GM19099 (cell line): Measurements from ENCODE around the gene PHTF1.

Experiments used
- POLR2A ChIP-seq: IDR thresholded peaks from 3 replicates; pipeline ENCODE4 v1.6.1; 2011; ENCODE audit warnings: low read depth; ENCODE audit not compliant: insufficient read length; ENCODE audit errors: extremely low read depth

The PHTF1 gene

DNA sequence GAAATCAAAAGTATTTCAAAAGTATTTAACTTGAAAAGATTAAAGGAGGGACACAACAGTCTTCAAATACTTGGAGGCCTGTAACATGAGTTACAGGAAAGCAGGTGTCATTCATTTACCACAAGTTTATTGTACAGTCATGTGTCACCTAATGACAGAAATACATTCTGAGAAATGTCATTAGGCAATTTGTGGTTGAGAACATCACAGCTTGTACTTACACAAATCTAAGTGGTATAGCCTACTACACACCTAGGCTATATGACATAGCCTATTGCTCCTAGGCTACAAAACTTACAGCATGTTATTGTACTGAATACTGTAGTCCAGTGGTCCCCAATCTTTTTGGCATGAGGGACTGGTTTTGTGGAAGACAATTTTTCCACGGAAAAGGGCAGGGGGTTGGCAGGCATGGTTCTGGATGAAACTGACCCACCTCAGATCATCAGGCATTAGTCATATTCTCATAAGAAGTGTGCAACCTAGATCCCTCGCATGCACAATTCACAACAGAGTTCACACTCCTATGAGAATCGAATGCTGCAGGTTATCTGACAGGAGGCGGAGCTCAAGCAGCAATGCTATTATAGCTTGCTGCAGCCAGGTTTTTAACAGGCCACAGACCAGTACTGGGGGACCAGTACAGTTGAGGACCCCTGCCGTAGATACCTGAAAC, 25.0 kb upstream of the PHTF1 start:
- TF ChIP-seq POLR2A: no peak

- no peak for TF ChIP-seq POLR2A
Observed at GRCh38 chr1:113783254-113784103, 24.2 kb upstream of the PHTF1 start.

- TF ChIP-seq POLR2A: no peak
Observed at GRCh38 chr1:113782406-113782805, 23.1 kb upstream of the PHTF1 start.

GRCh38 chr1:113780374-113781146, 21.3 kb upstream of the PHTF1 start:
- no peak for TF ChIP-seq POLR2A

GRCh38 chr1:113779542-113779941, 20.3 kb upstream of the PHTF1 start:
- no peak for TF ChIP-seq POLR2A

DNA sequence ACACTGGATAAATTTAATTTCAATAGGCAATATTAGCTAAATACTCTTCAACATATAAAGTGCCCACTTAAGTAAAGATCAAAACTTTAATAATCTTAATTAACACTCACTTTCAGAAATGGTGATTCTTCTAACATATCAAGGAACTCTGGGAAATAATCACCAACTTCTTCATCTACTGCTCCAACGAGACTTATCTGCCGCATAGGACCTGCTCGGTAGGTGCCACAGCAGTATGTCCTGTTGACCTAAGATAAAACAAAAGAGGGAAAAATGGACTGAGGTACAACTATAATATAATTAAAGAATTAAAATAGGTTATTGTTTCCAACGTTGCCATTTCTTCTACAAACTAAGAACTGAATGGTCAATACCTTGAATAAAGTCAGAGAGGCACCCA, 18.3 kb upstream of the PHTF1 start:
- no peak for TF ChIP-seq POLR2A

DNA sequence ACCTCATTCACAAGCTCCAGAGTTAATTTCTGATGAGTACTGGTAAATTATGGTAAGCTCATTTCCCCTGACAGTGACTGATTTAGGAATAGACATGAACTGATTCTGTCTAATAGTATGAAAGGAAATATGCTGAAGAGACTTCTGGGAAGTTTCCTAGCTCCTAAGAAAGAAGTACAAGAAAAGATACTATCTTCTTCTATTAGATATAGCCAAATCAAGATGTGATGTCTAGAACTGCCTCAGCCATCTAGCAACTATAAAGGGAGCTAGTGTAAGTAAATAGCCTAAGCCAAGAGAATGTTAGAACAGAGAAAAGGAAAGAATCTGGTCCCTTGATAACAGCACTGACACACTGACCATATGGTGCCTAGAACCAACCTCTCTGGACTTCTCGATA, 10.7 kb upstream of the PHTF1 start:
- TF ChIP-seq POLR2A: no peak

DNA sequence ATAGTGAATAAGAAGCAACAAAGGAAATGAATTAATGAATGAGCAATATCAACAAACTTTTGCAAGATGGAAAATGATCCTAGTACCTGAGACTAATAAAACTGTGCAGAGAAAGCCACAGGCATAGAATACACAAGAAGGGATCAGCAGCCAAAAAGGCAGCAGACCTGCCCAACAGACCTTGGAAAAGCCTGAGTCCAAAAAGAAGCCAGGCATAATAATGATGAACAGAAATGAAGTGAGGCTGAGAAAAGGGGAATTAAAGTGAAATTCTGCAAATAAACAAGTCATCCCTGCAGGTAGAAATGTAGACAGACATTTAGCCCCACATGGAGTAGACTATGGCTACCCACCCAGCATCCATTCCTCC, 10.3 kb upstream of the PHTF1 start:
- no peak for TF ChIP-seq POLR2A

GRCh38 chr1:113768916-113769600, 9.8 kb upstream of the PHTF1 start:
- TF ChIP-seq POLR2A: no peak

DNA sequence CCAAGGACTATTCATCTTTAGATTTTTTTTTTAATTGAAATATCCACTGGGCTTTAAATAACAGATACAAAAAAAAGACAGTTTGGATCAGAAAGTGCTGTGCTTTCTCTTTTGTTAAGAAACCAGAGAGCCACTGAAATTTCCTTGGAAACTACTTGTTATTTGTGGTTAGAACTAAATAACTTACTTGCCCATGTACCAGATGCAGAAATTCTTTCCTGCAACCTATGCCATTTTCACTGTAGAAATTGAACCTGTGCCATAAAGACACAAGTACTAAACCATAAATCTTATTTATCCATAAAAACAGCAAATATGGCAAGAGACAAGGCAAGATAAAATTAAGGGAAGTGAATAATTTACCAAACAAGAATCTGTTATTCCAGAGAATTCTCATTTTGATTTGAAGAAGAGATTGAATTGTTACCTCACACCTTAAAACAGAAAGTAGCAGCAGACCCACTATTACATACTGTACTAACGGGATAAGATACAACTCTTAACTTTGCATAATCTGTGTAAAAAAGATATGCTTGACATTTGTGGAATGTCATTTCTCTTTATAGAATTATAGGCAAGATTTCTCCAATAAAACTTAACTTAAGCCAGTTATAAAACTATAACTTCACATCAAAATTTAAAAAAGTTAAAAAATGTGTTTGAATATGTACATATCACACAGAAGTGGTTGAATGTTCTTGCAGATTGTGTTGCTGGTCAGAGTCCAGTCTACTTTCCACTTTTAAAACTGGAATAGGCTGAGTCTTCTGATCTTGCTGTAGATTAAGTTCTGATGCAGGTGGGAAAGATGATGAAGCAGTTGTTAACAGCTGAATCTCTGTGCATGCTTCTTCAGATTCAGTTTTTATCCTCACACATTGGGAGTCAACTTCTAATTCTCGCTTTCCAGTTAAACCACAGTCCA, 6.3 kb upstream of the PHTF1 start:
- no peak for TF ChIP-seq POLR2A

GRCh38 chr1:113763661-113764060, 4.4 kb upstream of the PHTF1 start:
- TF ChIP-seq POLR2A: no peak

DNA sequence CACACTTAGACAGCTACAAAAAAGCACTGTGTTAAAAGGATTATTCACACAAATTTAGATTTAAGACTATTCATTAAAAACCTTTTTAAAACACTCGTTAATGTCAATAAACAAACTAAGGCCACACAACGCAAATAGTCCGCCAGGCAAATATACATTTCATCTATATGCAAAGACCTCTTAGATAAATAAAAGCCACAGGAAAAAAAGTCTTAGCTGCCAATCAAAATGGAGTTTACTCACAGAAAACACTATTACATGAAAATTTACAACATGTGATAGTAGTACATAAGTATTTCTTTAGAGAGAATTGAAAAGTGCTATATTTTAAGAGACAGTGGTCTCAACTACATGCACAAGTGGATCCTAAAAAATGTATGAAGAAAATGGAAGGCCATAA, 2.7 kb upstream of the PHTF1 start:
- no peak for TF ChIP-seq POLR2A

GRCh38 chr1:113760102-113761080, 1.1 kb upstream of the PHTF1 start:
- TF ChIP-seq POLR2A: no peak

- no peak for TF ChIP-seq POLR2A
Observed at GRCh38 chr1:113758631-113759332, 504 bp downstream of the PHTF1 start.
